Caco-2 (cell line): ENCODE measurements around the gene SERINC5. TPM values are rescaled to one million over a fixed set of nuclear protein-coding genes. Genes with fewer than 3 reads are reported as not detected.

Experiments used
- BruUV-seq: library from RNA; stranded (reverse); fragments of 400-500 nt; replicated peaks from 2 replicates; lab custom pipeline; 2021; lab: Mats Ljungman, UMichigan
- CTCF ChIA-PET: fragments of 300-600 bp; sonication (Branson Sonifier 250); formaldehyde crosslinking; loops from one replicate; lab custom pipeline; 2022; ENCODE audit warnings: antibody characterized with exemption; lab: Charles Lee
- POLR2A ChIA-PET: fragments of 300-600 bp; sonication (Branson Sonifier 250); formaldehyde crosslinking; loops from one replicate; lab custom pipeline; 2022; ENCODE audit warnings: antibody characterized with exemption; lab: Charles Lee
- DNase-seq, 2 experiments: peaks; one replicate each; pipeline versions ENCODE4 v3.0.0 to v3.0.0-alpha.2; 2020 to 2022
- H3K27me3 ChIP-seq: replicated peaks from 2 replicates; pipeline ENCODE4 v1.6.0; 2011; ENCODE audit warnings: low read length; ENCODE audit not compliant: control insufficient read depth, insufficient read depth
- H3K36me3 ChIP-seq: 2 replicates; pipeline ENCODE4 v1.5.1; 2011; ENCODE audit warnings: low read length; ENCODE audit not compliant: control insufficient read depth, insufficient read depth
- H3K4me1 ChIP-seq: fragments of 250-450 bp; sonication (Bioruptor Pico); 2 replicates; pipeline ENCODE4 v1.5.1; 2020; ENCODE audit warnings: mild to moderate bottlenecking
- H3K4me3 ChIP-seq: 2 replicates; pipeline ENCODE4 v1.5.1; 2011; ENCODE audit warnings: low read depth, mild to moderate bottlenecking, control low read depth, low read length
- H3K9me3 ChIP-seq: fragments of 250-450 bp; sonication (Bioruptor Pico); 2 replicates; pipeline ENCODE4 v1.5.1; 2020; ENCODE audit warnings: mild to moderate bottlenecking, moderate library complexity
- H3K27ac Mint-ChIP-seq: one replicate; pipeline ENCODE4 v1.8.0; 2022; ENCODE audit warnings: mixed read lengths; ENCODE audit not compliant: unreplicated experiment
- H3K27me3 Mint-ChIP-seq: one replicate; pipeline ENCODE4 v1.8.0; 2022; ENCODE audit warnings: mixed read lengths; ENCODE audit not compliant: insufficient read depth, unreplicated experiment
- H3K36me3 Mint-ChIP-seq: one replicate; pipeline ENCODE4 v1.8.0; 2022; ENCODE audit warnings: mild to moderate bottlenecking, mixed read lengths; ENCODE audit not compliant: insufficient read depth, unreplicated experiment
- H3K4me1 Mint-ChIP-seq: one replicate; pipeline ENCODE4 v1.8.0; 2022; ENCODE audit warnings: low read depth, mixed read lengths; ENCODE audit not compliant: unreplicated experiment
- H3K4me3 Mint-ChIP-seq: one replicate; pipeline ENCODE4 v1.8.0; 2022; ENCODE audit warnings: mild to moderate bottlenecking, moderate library complexity, mixed read lengths; ENCODE audit not compliant: unreplicated experiment
- H3K9me3 Mint-ChIP-seq: one replicate; pipeline ENCODE4 v1.8.0; 2022; ENCODE audit warnings: mixed read lengths; ENCODE audit not compliant: unreplicated experiment
- CTCF ChIP-seq, 2 experiments: fragments of 200-600 bp in 1 of 2; IDR thresholded peaks; 1 replicate in 1 of 2; 2 replicates in 1 of 2; pipeline versions ENCODE4 v1.5.1 to v1.8.0; 2011 to 2022; ENCODE audit warnings: antibody characterized with exemption in 1 of 2, control low read depth in 1 of 2, inconsistent platforms in 1 of 2, low read depth in 1 of 2, low read length in 1 of 2, mild to moderate bottlenecking in 1 of 2, moderate library complexity in 1 of 2; ENCODE audit not compliant: insufficient read depth in 1 of 2, severe bottlenecking in 1 of 2, unreplicated experiment in 1 of 2
- intact Hi-C: fragments of 100-400 bp; cut with micrococcal nuclease; formaldehyde crosslinking; loops from one replicate; pipeline ENCODE4 v1.10.0; 2022; ENCODE audit not compliant: unreplicated experiment
- total RNA-seq: library from RNA; stranded (reverse); gene quantifications from 2 replicates; pipeline ENCODE4 v1.2.3, GENCODE V29; 2022

SERINC5 gene
- total RNA-seq, 1 experiment from 2014 or later = 225 TPM

DNA sequence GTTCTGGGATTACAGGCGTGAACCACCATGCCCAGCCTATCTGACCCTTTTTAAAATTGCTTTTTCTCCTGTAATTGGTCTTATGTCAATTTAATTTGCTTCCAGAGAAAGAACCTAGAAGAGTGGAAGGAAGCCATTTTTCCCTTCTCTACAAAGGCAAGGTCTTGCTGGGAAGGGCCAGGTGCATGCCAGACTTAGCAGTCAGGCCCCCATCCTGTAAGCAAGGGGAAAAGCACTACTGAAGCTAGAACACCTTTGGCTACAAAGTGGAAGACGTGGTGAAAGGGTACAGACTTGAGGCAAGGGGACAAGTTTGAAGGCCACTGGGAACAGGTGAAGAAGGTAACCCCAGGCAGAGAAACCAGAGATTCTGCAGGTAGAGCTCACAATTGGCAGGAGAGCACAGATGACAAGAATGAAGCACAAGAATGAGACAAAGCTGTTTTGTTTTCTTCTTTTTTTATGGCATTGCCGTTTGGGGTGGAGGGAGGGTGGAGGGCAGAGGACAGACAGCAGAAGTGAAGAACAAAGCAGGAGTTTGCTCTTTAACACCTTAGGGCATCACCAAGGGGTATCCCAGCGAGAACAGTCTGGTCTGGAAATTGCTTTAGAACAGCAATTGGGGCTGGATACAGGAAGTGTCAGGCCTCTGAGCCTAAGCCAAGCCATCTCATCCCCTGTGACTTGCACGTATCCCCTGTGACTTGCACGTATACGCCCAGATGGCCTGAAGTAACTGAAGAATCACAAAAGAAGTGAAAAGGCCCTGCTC is 72.9 kb downstream of the SERINC5 start:
- intact Hi-C loops = loop anchor here (5.0 kb wide), 1 partner anchor 74 kb away; the partner anchor contains the start of gene SERINC5
- Histone ChIP-seq H3K9me3 (no peaks in the 10 kb centered on the region), H3K36me3 (no peaks in the 10 kb centered on the region; the same call in 1 of the 2 replicates), H3K4me1 (peaks cover 88% of the 10 kb centered on the region), H3K4me3 (no peak overlapping the region), H3K27me3 (no peaks in the 10 kb centered on the region)
- Mint-ChIP-seq H3K27ac (peak overlapping the region; percentile 92), H3K4me3 (peak overlapping the region; percentile 66), H3K27me3 (no peaks in the 10 kb centered on the region), H3K9me3 (no peaks in the 10 kb centered on the region), H3K36me3 (peaks cover 89% of the 10 kb centered on the region), H3K4me1 (peaks cover 71% of the 10 kb centered on the region)
- ChIA-PET CTCF (interaction anchor here (2.2 to 3.0 kb wide), 2 partner anchors 22 to 89 kb away, joined by 6 to 10 read pairs; no protein-coding TSS in a partner anchor), POLR2A (interaction anchor here (0.6 to 0.8 kb wide), 2 partner anchors 18 to 99 kb away, joined by 4 to 11 read pairs; no protein-coding TSS in a partner anchor)
- DNase-seq = peak in 1 of 2 experiments; percentile 61
- BruUV-seq = no TSS peak
- no peak for TF ChIP-seq CTCF (IDR thresholded peaks at IDR 0.05; ENCODE audit: insufficient read depth in 1 of 2, low read depth in 1 of 2, low read length in 1 of 2, severe bottlenecking in 1 of 2, unreplicated experiment in 1 of 2)

GRCh38 chr5:80181618-80182211 is 74.1 kb downstream of the SERINC5 start:
- intact Hi-C loops = loop anchor here (1.0 to 5.0 kb wide), 2 partner anchors 11 to 76 kb away; partner anchors contain the start of gene SERINC5
- H3K4me1 ChIP-seq = peaks cover 76% of the 10 kb centered on the region
- no peaks in the 10 kb centered on the region for H3K9me3 ChIP-seq
- Mint-ChIP-seq H3K36me3 (peaks cover 92% of the 10 kb centered on the region), H3K4me1 (peaks cover 71% of the 10 kb centered on the region), H3K9me3 (no peaks in the 10 kb centered on the region), H3K4me3 (peak overlapping the region; percentile 66), H3K27ac (peak overlapping the region; percentile 92), H3K27me3 (no peaks in the 10 kb centered on the region)
- TF ChIP-seq CTCF (IDR thresholded peaks at IDR 0.05; ENCODE audit: insufficient read depth in 1 of 2, low read depth in 1 of 2, low read length in 1 of 2, severe bottlenecking in 1 of 2, unreplicated experiment in 1 of 2) = no peak
- ChIA-PET CTCF (interaction anchor here (0.5 to 3.0 kb wide), 5 partner anchors 12 to 90 kb away, joined by 3 to 12 read pairs (median 6); no protein-coding TSS in a partner anchor), POLR2A (interaction anchor here (0.5 to 0.8 kb wide), 3 partner anchors 16 to 225 kb away, joined by 4 read pairs; partner anchors contain the start of gene SERINC5)
- peaks cover 1% of the 10 kb centered on the region; the same call in 1 of the 2 replicates for H3K36me3 ChIP-seq
- H3K4me3 ChIP-seq = no peak overlapping the region
- H3K27me3 ChIP-seq = no peaks in the 10 kb centered on the region
- peak; percentile 92 to 93 for DNase-seq
- no TSS peak for BruUV-seq

DNA sequence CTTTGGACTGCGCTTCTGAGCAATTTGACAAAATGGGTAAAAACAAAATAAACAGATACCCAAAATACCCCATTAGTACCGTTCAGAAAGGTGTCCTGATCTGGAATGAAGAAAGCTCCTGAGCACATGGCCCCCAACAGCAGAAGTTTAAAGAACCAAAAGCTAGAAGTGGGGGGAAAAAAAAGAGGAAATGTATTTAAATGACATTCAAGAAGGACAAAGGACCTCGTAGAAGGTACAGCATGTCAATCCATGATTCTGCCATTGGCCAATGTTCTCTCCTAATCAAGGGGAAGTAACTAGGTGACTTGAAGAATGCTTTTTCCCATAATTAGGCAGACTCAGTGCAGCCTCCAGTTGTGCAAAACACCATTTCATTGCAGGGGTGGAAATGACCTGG is 78.6 kb downstream of the SERINC5 start:
- ChIA-PET CTCF (interaction anchor here (0.5 kb wide), 1 partner anchor 130 kb away, joined by 3 read pairs; no protein-coding TSS in a partner anchor), POLR2A (no interaction called here)

More for the DNA sequence above, 78.6 kb downstream of the SERINC5 start:
- Histone ChIP-seq H3K36me3 (peaks cover 5% of the 10 kb centered on the region; the same call in 1 of the 2 replicates), H3K27me3 (no peaks in the 10 kb centered on the region), H3K4me3 (no peak overlapping the region), H3K9me3 (no peaks in the 10 kb centered on the region), H3K4me1 (peaks cover 38% of the 10 kb centered on the region)
- H3K4me1 Mint-ChIP-seq = peaks cover 55% of the 10 kb centered on the region
- no TSS peak for BruUV-seq
- H3K27me3 Mint-ChIP-seq = no peaks in the 10 kb centered on the region
- H3K4me3 Mint-ChIP-seq = no peak overlapping the region
- no peak for DNase-seq
- TF ChIP-seq CTCF (IDR thresholded peaks at IDR 0.05; ENCODE audit: insufficient read depth in 1 of 2, low read depth in 1 of 2, low read length in 1 of 2, severe bottlenecking in 1 of 2, unreplicated experiment in 1 of 2) = no peak
- H3K36me3 Mint-ChIP-seq = peaks cover 88% of the 10 kb centered on the region
- peak overlapping the region; percentile 59 for H3K27ac Mint-ChIP-seq
- no peaks in the 10 kb centered on the region for H3K9me3 Mint-ChIP-seq
- intact Hi-C loops = no loop called here
